Measurements from ENCODE around the gene TSSK6.

TSSK6 gene

DNA sequence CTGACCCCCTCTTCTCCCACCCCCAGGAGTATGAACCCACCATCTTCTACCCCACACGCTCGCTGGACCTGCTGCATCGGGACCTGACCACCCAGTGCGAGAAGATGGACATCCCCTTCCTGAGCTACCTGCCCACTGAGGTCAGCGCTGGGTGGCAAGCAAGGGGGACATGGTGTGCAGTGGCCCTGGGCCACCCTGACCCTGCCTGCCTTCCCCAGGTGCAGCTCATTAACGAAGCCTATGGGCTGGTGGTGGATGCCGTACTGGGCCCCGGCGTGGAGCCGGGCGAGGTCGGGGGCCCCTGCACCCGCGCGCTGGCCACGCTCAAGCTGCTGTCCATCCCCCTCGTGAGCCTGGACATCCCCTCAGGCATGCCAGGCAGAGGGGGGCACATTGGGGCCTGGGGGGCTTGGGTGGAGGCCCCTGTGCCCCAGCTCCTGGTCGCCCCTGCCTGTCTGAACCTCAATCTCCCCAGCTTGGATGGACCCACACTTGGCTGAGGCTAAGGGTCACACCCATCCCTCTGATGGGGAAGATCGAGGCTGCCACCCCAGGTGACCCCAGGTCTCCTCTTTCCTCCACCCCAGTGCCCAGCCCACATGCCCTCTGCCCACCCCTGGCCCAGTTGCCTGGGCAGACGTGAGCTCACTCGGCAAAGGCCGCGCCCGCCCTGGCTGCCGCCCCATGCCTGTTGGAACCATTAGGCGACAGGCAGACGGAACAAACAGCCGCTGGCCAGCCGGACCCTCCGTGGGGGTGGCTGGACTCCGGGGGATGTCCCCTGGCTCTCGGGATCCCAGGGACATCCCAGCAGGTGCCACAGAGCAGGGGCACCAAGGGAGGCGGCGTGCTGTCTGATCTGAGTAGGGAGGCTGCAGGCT lies 20.2 kb upstream of the TSSK6 start:
- TF ChIP-seq, protein P1, sequence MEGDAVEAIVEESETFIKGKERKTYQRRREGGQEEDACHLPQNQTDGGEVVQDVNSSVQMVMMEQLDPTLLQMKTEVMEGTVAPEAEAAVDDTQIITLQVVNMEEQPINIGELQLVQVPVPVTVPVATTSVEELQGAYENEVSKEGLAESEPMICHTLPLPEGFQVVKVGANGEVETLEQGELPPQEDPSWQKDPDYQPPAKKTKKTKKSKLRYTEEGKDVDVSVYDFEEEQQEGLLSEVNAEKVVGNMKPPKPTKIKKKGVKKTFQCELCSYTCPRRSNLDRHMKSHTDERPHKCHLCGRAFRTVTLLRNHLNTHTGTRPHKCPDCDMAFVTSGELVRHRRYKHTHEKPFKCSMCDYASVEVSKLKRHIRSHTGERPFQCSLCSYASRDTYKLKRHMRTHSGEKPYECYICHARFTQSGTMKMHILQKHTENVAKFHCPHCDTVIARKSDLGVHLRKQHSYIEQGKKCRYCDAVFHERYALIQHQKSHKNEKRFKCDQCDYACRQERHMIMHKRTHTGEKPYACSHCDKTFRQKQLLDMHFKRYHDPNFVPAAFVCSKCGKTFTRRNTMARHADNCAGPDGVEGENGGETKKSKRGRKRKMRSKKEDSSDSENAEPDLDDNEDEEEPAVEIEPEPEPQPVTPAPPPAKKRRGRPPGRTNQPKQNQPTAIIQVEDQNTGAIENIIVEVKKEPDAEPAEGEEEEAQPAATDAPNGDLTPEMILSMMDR (IDR thresholded peaks at IDR 0.05; ENCODE audit: low read length, missing control alignments) = no peak
- no peak for DNase-seq (ENCODE audit: low read depth)
- no peak overlapping the region for H3K4me3 ChIP-seq (replicated peaks; ENCODE audit: low read depth, low read length)

DNA sequence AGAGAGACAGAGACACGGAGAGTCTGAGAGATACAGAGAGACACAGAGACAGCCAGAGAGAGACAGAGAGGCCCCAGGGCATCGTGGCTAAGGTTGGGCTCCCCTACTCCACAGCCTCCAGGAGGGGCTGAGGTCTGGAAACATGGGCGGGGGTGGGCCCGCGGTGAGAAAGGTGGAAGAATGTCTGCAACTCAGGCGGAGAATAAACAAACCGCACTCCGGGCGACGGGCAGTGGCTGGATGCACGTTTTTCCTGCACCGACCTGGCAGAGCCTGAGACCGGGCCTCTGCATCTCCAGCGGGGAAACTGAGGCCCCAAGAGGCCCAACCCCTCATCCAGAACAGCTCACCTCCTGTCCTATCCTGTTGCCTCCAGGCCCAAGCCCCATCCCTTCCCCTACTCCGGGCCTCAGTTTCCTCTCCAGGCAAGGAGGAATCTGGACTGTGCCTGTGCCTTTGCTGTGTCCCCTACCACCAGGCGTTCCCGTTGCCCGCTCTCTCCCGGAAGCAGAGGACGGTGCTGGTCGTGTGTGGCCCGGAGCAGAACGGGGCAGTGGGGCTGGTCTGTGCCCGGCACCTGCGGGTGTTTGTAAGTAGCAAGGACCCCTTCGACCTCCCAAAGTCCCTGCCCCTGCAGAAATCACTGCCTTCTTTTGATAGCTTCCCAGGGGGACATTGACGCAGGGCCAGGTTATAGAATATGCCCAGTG lies 19.4 kb upstream of the TSSK6 start:
- no peak overlapping the region for H3K4me3 ChIP-seq (replicated peaks; ENCODE audit: low read depth, low read length)
- TF ChIP-seq, protein P1 (IDR thresholded peaks at IDR 0.05; ENCODE audit: low read length, missing control alignments) = no peak
- no peak for DNase-seq (ENCODE audit: low read depth)

DNA sequence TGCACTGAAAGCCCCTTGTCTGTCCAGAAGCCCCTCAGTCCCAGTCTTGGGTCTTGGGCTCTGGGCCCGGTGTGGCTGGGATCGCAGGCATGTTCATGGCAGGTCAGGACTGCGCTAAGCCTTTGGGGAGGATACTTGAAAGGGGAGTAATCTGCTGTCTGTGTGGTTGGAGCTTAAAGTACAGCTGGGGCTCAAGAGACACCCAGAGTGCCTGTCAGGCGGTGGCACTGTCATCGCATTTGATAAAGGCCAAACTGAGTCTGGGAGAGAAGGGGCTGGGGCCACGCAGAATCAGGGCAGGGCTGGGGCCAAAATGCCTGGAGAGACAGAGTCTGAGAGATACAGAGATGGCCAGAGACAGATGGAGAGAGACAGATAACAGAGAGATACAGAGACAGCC lies 18.5 kb upstream of the TSSK6 start:
- no peak overlapping the region for H3K4me3 ChIP-seq (replicated peaks; ENCODE audit: low read depth, low read length)
- no peak for DNase-seq (ENCODE audit: low read depth)
- TF ChIP-seq, protein P1 (IDR thresholded peaks at IDR 0.05; ENCODE audit: low read length, missing control alignments) = no peak

DNA sequence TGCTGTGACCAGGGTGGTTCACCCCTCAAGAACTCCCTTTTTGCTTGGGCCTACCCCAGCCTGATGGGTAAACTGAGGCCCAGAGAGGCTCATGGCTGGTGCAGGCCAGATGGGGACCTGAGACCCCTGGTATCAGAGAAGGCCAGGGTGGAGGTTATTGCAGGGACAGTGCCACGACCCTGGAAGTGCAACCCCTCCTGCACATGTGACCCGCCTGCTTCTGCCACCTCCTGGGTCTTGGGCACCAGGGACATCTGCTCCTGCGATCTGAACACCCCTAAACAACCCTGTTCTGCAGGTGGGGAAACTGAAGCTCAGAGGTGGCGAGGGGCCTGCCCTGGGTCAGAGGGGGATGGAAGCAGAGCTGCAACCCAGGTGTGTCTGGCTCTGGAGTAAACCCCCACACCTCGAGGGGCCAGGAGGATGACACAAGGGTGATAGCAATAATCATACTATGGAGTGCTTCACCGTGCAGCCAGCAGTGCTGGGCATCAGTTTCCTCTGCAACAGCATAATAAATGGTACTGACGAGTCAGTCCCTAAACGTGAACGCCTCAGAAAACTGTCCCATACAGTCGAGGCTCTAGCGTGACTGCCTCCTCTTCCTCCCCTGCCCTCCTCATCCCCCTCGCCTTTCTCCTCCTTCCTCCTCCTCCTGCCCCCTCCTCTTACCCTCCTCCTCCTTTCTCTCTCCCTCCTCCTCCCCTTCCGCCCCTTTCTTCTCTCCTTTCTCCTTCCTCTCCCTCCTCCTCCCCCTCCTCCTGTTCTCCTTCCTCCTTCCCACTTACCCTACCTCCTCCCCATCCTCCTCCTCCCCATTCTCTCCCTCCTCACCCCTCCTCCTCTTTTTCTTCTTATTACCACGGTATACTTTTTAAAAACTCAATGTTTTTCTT lies 17.7 kb upstream of the TSSK6 start:
- H3K4me3 ChIP-seq (replicated peaks; ENCODE audit: low read depth, low read length) = no peak overlapping the region
- TF ChIP-seq, protein P1 (IDR thresholded peaks at IDR 0.05; ENCODE audit: low read length, missing control alignments) = no peak
- DNase-seq (ENCODE audit: low read depth) = no peak

DNA sequence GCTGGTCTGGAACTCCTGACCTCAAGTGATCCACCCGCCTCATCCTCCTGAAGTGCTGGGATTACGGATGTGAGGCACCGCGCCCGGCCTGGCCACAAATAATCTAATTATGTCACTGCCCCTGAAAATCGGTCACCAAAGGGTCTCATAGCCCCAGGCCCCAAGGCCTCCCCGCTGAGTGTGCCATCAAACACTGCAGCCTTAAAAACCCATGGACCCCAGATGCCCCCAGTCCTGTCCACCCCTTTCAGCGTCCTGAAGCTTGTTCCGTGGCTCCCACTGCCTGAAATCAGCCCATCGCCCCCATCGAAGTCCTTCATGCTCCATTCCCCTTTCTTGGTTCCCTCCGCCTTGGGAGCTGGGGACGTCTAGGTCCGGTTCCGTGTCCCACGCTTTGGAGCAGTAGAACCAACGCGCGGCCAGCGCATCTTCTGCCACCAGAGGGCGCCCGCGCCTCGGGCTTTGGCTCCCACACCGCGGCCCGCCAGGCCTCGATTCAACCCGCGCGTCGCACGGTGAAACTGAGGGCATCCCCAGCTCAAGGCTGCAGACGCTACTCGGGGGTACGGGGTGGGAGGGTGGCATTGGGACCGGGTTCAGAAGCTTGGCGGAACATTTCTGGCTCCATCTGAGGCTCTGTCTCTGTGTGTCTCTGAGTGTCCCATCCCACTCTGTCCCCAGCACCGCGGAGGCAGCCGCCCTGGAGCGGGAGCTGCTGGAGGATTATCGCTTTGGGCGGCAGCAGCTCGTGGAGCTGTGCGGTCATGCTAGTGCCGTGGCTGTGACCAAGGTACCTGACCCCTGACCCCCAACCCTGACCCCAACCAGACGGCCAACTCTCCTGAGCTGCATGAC lies 16.8 kb upstream of the TSSK6 start:
- H3K4me3 ChIP-seq (replicated peaks; ENCODE audit: low read depth, low read length) = no peak overlapping the region
- TF ChIP-seq, protein P1 (IDR thresholded peaks at IDR 0.05; ENCODE audit: low read length, missing control alignments) = peak; percentile 97
- peak; percentile 67 for DNase-seq (ENCODE audit: low read depth)

DNA sequence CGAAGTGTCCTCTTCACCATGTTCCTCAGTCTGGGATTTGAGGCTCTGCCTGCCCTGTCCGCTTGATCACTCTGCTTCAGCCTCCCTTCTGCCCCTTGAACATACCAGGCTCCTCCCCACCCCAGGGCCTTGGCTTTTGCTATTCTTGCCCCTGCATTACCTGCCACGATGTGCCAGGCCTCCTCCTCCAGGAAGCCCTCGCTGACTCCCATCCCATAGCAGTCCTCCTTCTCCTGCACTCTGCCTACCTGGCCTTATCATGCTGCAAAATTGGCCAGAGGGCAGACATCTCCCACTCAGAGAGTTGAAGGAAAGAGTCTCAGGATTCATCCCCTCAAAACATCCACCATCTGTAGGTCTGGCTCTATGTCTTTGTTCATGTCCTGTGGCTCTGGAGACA lies 15.5 kb upstream of the TSSK6 start:
- TF ChIP-seq, protein P1 (IDR thresholded peaks at IDR 0.05; ENCODE audit: low read length, missing control alignments) = no peak
- no peak for DNase-seq (ENCODE audit: low read depth)
- no peak overlapping the region for H3K4me3 ChIP-seq (replicated peaks; ENCODE audit: low read depth, low read length)
